ENCODE results near the gene RPL18.

The RPL18 gene

GRCh38 chr19:48646001-48646721, 27.2 kb upstream of the RPL18 start, which contains the start of gene CA11:
CA11 (minus strand) TSS chr19:48646187; CDS start chr19:48645632, 555 bp downstream.
- Histone ChIP-seq H3K27ac (ENCODE audit: extremely low read depth, low read depth, low read length) (peak within 1 kb of the TSS; percentile 70), H3K4me1 (ENCODE audit: control insufficient read depth, insufficient read depth, low read length) (peaks cover 9% of the 10 kb centered on the region), H3K9me3 (ENCODE audit: control insufficient read depth, insufficient read depth, low read depth, low read length) (no peaks in the 10 kb centered on the region), H3K36me3 (ENCODE audit: control insufficient read depth in 2 of 2, insufficient read depth in 1 of 2, low read length in 2 of 2) (no peaks in the 10 kb centered on the region), H3K4me3 (ENCODE audit: low read depth, low read length) (peak within 1 kb of the TSS; percentile 44)
- ChIA-PET POLR2A (interaction anchor here (0.5 to 3.9 kb wide), 25 partner anchors 8 to 354 kb away, joined by 3 to 39 read pairs (median 4); partner anchors contain the start of genes BCAT2, DBP, FUT1 and RPL18), CTCF (interaction anchor here (0.5 to 3.5 kb wide), 31 partner anchors 8 to 624 kb away, joined by 3 to 30 read pairs (median 3); partner anchors contain the start of gene HSD17B14)
- no peak for TF ChIP-seq HOXC10 (CRISPR knock-in tag; IDR thresholded peaks at IDR 0.05)
- no peak for TF ChIP-seq ZNF248 (tag by site-specific recombination; IDR thresholded peaks at IDR 0.05)
- peak; percentile 73 for TF ChIP-seq ZBTB8A (tag by site-specific recombination; IDR thresholded peaks at IDR 0.05)
- TF ChIP-seq ZNF23 (tag by site-specific recombination; IDR thresholded peaks at IDR 0.05; ENCODE audit: borderline replicate concordance), result no peak
- TF ChIP-seq ZNF585B (tag by site-specific recombination; IDR thresholded peaks at IDR 0.05), result no peak
- no peak for TF ChIP-seq ZNF148 (tag by site-specific recombination; IDR thresholded peaks at IDR 0.05; ENCODE audit: borderline replicate concordance)
- no peak for TF ChIP-seq ZNF202 (tag by site-specific recombination; IDR thresholded peaks at IDR 0.05; ENCODE audit: borderline replicate concordance)
- TF ChIP-seq ZNF155 (tag by site-specific recombination; IDR thresholded peaks at IDR 0.05), result no peak
- TF ChIP-seq WT1 (tag by site-specific recombination; IDR thresholded peaks at IDR 0.05), result peak; percentile 75
- no peak for TF ChIP-seq ATF2 (tag by site-specific recombination; IDR thresholded peaks at IDR 0.05; ENCODE audit: low read depth)
- TF ChIP-seq ZNF19 (tag by site-specific recombination; IDR thresholded peaks at IDR 0.05; ENCODE audit: low read depth), result no peak
- TF ChIP-seq SCRT2 (tag by site-specific recombination; IDR thresholded peaks at IDR 0.05), result no peak
- TF ChIP-seq ZNF561 (tag by site-specific recombination; IDR thresholded peaks at IDR 0.05; ENCODE audit: borderline replicate concordance), result peak; percentile 88; the same call in 1 of the 2 replicates
- TF ChIP-seq ZNF791 (tag by site-specific recombination; IDR thresholded peaks at IDR 0.05), result no peak; the same call in 1 of the 2 replicates
- TF ChIP-seq ZNF138 (tag by site-specific recombination; IDR thresholded peaks at IDR 0.05; ENCODE audit: borderline replicate concordance), result no peak
- no peak for TF ChIP-seq ZNF530 (tag by site-specific recombination; IDR thresholded peaks at IDR 0.05; ENCODE audit: low read depth)
- TF ChIP-seq MEIS1 (CRISPR knock-in tag; IDR thresholded peaks at IDR 0.05; ENCODE audit: borderline replicate concordance), result no peak
- TF ChIP-seq KLF16 (tag by site-specific recombination; IDR thresholded peaks at IDR 0.05), result peak; percentile 86
- no peak for TF ChIP-seq ZNF426 (tag by site-specific recombination; IDR thresholded peaks at IDR 0.05)
- TF ChIP-seq BCL11B (tag by site-specific recombination; IDR thresholded peaks at IDR 0.05; ENCODE audit: low read depth), result peak; percentile 88
- no peak for TF ChIP-seq ZNF701 (tag by site-specific recombination; IDR thresholded peaks at IDR 0.05)
- TF ChIP-seq ZNF623 (tag by site-specific recombination; IDR thresholded peaks at IDR 0.05), result no peak
- no peak for TF ChIP-seq ZNF707 (tag by site-specific recombination; IDR thresholded peaks at IDR 0.05)
- TF ChIP-seq ZNF560 (tag by site-specific recombination; IDR thresholded peaks at IDR 0.05; ENCODE audit: borderline replicate concordance), result no peak
- TF ChIP-seq ZNF518A (tag by site-specific recombination; conservative IDR thresholded peaks at IDR 0.05; ENCODE audit: low read depth), result no peak
- peak; percentile 87 for TF ChIP-seq ZNF335 (tag by site-specific recombination; conservative IDR thresholded peaks at IDR 0.05)
- no peak for TF ChIP-seq MYNN (tag by site-specific recombination; IDR thresholded peaks at IDR 0.05; ENCODE audit: borderline replicate concordance)
- TF ChIP-seq ZNF629 (tag by site-specific recombination; IDR thresholded peaks at IDR 0.05), result peak; percentile 64; the same call in 1 of the 2 replicates
- no peak for TF ChIP-seq ZNF645 (tag by site-specific recombination; IDR thresholded peaks at IDR 0.05)

Measured in HEK293 (cell line).